GM21360 (cell line): ENCODE measurements around the gene TBC1D2B.
"Not testable (repeated sequence)": the region's sequence is repeated elsewhere in the genome, so short reads cannot be mapped to it uniquely, and the experiment has no call there.

Experiments used
- ATAC-seq: cut with Tn5 transposase; IDR thresholded peaks from one replicate; pipeline ENCODE4 v1.9.1; 2021; ENCODE audit warnings: mild to moderate bottlenecking, moderate library complexity; ENCODE audit not compliant: unreplicated experiment

Gene TBC1D2B

GRCh38 chr15:78004919-78005634 lies 72.4 kb downstream of the TBC1D2B start:
- ATAC-seq: no peak

- ATAC-seq: no peak
These were observed 73.2 kb downstream of the TBC1D2B start for GRCh38 chr15:78004222-78004727.

- no peak for ATAC-seq
These were observed 73.9 kb downstream of the TBC1D2B start for GRCh38 chr15:78003539-78004008.

- ATAC-seq: no peak
These were observed 74.5 kb downstream of the TBC1D2B start for GRCh38 chr15:78002996-78003395.

- ATAC-seq: no peak
These were observed 75.9 kb downstream of the TBC1D2B start for GRCh38 chr15:78001656-78002055.

GRCh38 chr15:78000927-78001249 lies 76.6 kb downstream of the TBC1D2B start:
- no peak for ATAC-seq

GRCh38 chr15:78000091-78000926 lies 77.2 kb downstream of the TBC1D2B start:
- peak; percentile 56 for ATAC-seq

GRCh38 chr15:77999486-77999885 lies 78.0 kb downstream of the TBC1D2B start:
- ATAC-seq: no peak

GRCh38 chr15:77998592-77998991 lies 78.9 kb downstream of the TBC1D2B start:
- no peak for ATAC-seq

- not testable (repeated sequence) for ATAC-seq
These were observed 79.6 kb downstream of the TBC1D2B start for GRCh38 chr15:77997761-77998554.

GRCh38 chr15:77997221-77997620 lies 80.3 kb downstream of the TBC1D2B start:
- ATAC-seq: not testable (repeated sequence)

GRCh38 chr15:77996713-77997171 lies 80.8 kb downstream of the TBC1D2B start:
- not testable (repeated sequence) for ATAC-seq

- ATAC-seq: not testable (repeated sequence)
These were observed 81.3 kb downstream of the TBC1D2B start for GRCh38 chr15:77996226-77996625.

- ATAC-seq: not testable (repeated sequence)
These were observed 82.0 kb downstream of the TBC1D2B start for GRCh38 chr15:77995537-77995918.

GRCh38 chr15:77994893-77995536 lies 82.5 kb downstream of the TBC1D2B start:
- not testable (repeated sequence) for ATAC-seq

GRCh38 chr15:77993970-77994693 lies 83.4 kb downstream of the TBC1D2B start:
- ATAC-seq: peak; percentile 65

- ATAC-seq: no peak
These were observed 84.1 kb downstream of the TBC1D2B start for GRCh38 chr15:77993374-77993911.

- ATAC-seq: no peak
These were observed 84.9 kb downstream of the TBC1D2B start for GRCh38 chr15:77992356-77993222.
